PFSK-1 (cell line): ENCODE results near the gene UBFD1.

Source experiments
- POLR2AphosphoS5 ChIP-seq: IDR thresholded peaks from 2 replicates; pipeline ENCODE4 v1.6.1; 2012; ENCODE audit warnings: low read depth, mild to moderate bottlenecking, control low read depth, low read length, moderate library complexity
- SIN3A ChIP-seq: IDR thresholded peaks from 2 replicates; pipeline ENCODE4 v1.6.1; 2012; ENCODE audit warnings: mild to moderate bottlenecking, low read length, moderate library complexity, borderline replicate concordance; ENCODE audit not compliant: insufficient read depth

GRCh38 chr16:23537390-23537789 lies 20.1 kb upstream of the UBFD1 start:
- TF ChIP-seq SIN3A (no peak), POLR2AphosphoS5 (no peak)
